Upper lobe of left lung (tissue), 4 donors: ENCODE results near the gene SMG9.

Experiments
- POLR2A ChIP-seq, 4 donors: fragments of 450-650 bp; IDR thresholded peaks; one replicate each; pipeline ENCODE4 v1.5.1; 2016 to 2017; ENCODE audit warnings: antibody characterized with exemption in 4 of 4, mild to moderate bottlenecking in 2 of 4
- POLR2AphosphoS5 ChIP-seq, 2 donors: sonication (generic); formaldehyde crosslinking; IDR thresholded peaks; one replicate each; pipeline ENCODE4 v1.5.1; 2017; ENCODE audit warnings: antibody characterized with exemption in 2 of 2

DNA sequence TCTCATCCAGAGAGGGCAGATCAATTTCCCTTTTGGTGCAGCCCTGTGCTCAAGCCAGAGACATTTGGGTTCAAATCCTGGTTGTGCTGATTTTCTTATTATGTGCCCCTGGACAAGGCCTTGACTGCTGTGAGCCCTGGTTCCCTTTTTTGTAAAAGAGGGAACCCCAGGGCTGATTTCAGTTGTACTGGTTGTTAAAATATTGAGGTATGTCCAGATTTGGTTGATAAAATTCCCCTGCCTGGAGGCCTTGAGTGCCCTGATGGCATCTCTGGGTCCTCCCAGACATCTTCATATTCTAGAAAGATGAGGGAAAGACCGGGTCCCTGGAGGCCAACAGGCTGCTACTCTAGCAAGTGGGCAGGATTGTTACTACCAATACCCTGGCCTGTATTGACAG lies 70.4 kb downstream of the SMG9 start:
- no peak for TF ChIP-seq POLR2A (IDR thresholded peaks at IDR 0.05)
- no peak for TF ChIP-seq POLR2AphosphoS5 (IDR thresholded peaks at IDR 0.05)
